Memory B cell (primary cell): ENCODE data around the gene SOAT2.

Source experiments
- ATAC-seq: fragments of 150-1000 bp; cut with Tn5 transposase; 2 replicates; pipeline ENCODE4 v1.10.0; 2021; ENCODE audit warnings: low read depth, mild to moderate bottlenecking, moderate library complexity
- DNase-seq, 2 donors: peaks; one replicate each; pipeline ENCODE4 v3.0.0; 2022; ENCODE audit warnings: low spot score in 2 of 2
- H3K27ac Mint-ChIP-seq: one replicate; pipeline ENCODE4 v1.8.0; 2022; ENCODE audit warnings: mild to moderate bottlenecking, moderate library complexity, mixed read lengths
- H3K27me3 Mint-ChIP-seq: one replicate; pipeline ENCODE4 v1.8.0; 2022; ENCODE audit warnings: mixed read lengths
- H3K36me3 Mint-ChIP-seq: one replicate; pipeline ENCODE4 v1.8.0; 2022; ENCODE audit warnings: mild to moderate bottlenecking, mixed read lengths
- H3K4me1 Mint-ChIP-seq: one replicate; pipeline ENCODE4 v1.8.0; 2022; ENCODE audit warnings: mixed read lengths
- H3K4me3 Mint-ChIP-seq: one replicate; pipeline ENCODE4 v1.8.0; 2022; ENCODE audit warnings: mild to moderate bottlenecking, moderate library complexity, mixed read lengths
- H3K9me3 Mint-ChIP-seq: one replicate; pipeline ENCODE4 v1.8.0; 2022; ENCODE audit warnings: mixed read lengths

The SOAT2 gene, protein sequence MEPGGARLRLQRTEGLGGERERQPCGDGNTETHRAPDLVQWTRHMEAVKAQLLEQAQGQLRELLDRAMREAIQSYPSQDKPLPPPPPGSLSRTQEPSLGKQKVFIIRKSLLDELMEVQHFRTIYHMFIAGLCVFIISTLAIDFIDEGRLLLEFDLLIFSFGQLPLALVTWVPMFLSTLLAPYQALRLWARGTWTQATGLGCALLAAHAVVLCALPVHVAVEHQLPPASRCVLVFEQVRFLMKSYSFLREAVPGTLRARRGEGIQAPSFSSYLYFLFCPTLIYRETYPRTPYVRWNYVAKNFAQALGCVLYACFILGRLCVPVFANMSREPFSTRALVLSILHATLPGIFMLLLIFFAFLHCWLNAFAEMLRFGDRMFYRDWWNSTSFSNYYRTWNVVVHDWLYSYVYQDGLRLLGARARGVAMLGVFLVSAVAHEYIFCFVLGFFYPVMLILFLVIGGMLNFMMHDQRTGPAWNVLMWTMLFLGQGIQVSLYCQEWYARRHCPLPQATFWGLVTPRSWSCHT

DNA sequence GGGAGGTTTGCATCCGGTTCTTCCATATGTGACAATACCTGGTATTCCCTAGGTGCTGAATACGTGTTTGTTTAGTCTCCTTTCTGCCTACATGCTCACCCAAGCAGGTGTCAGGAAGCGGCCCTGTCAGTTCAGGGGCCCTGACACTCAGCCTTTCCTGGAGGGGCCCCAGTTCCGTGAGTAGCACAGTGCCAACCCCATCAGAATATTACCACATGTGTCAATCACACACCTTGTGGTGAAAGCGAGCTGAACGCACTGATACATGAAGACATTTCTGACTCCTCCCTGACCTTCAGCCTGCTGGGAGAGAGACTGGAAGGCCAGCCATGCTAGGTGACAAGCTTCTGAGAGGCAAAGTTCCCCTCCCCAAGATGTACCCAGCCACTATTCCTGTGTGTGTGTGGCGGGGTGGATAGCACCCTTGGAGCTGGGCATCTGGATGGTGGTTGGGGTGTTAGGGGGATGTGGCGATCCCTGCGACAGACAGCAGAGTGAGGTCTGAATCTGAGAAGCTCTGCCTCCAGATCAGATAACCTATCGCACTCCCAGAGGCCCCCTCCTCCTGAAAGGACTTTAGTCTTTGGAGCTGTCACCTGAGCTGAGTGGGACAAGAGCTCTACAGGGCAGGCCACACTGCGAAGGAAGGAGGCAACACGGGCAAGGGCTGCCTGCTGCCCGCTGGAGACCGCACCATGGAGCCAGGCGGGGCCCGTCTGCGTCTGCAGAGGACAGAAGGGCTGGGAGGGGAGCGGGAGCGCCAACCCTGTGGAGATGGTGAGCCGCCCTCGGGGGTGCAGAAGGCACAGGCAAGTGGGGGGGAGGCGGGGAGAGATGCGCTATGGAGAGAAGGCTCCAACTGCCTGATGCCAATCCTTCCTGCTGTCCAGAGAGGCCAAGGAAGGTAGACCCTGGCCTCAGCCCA, at the start of gene SOAT2:
TSS of gene SOAT2 (plus strand) at position 604 of the 925 bp plus-strand sequence. CDS start at position 696, 92 bp downstream.
- no peaks in the 10 kb centered on the region for H3K9me3 Mint-ChIP-seq
- DNase-seq (no peak), ATAC-seq (peak; percentile 64)
- no peaks in the 10 kb centered on the region for H3K36me3 Mint-ChIP-seq
- H3K4me1 Mint-ChIP-seq = peaks cover 31% of the 10 kb centered on the region
- no peak within 1 kb of the TSS for H3K27ac Mint-ChIP-seq
- no peak within 1 kb of the TSS for H3K4me3 Mint-ChIP-seq
- no peaks in the 10 kb centered on the region for H3K27me3 Mint-ChIP-seq

- Mint-ChIP-seq H3K36me3 (no peaks in the 10 kb centered on the region), H3K9me3 (no peaks in the 10 kb centered on the region), H3K4me1 (peaks cover 10% of the 10 kb centered on the region), H3K27me3 (peaks cover 2% of the 10 kb centered on the region), H3K27ac (peak overlapping the region; percentile 93), H3K4me3 (peak overlapping the region; percentile 98)
- peak; percentile 90 to 91 for DNase-seq
- peak; percentile 92 for ATAC-seq
Measured at GRCh38 chr12:53054112-53054878, 49.0 kb upstream of the SOAT2 start.

- DNase-seq (no peak), ATAC-seq (no peak)
- no peaks in the 10 kb centered on the region for H3K9me3 Mint-ChIP-seq
- H3K27me3 Mint-ChIP-seq = peaks cover 4% of the 10 kb centered on the region
- peaks cover 10% of the 10 kb centered on the region for H3K4me1 Mint-ChIP-seq
- H3K36me3 Mint-ChIP-seq = no peaks in the 10 kb centered on the region
- peak overlapping the region; percentile 28 for H3K4me3 Mint-ChIP-seq
- no peak overlapping the region for H3K27ac Mint-ChIP-seq
Measured at GRCh38 chr12:53055471-53056266, 47.6 kb upstream of the SOAT2 start.

DNA sequence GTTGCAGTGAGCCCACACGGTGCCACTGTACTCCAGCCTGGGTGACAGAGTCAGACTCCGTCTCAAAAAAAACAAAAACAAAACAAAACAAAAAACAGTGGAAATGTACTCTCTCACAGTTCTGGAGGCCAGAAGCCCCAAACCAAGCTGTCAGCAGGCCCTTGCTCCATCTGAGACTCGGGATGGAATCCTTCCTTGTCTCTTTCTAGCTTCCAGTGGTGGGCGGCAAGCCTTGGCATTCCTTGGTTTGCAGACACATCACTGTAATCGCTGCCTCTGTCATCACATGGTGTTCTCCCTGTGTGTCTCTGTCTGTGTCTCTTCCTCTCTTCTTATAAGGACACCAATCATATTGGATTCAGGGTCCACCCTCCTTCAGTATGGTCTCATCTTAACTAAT, 47.0 kb upstream of the SOAT2 start:
- Mint-ChIP-seq H3K27me3 (peaks cover 4% of the 10 kb centered on the region), H3K27ac (no peak overlapping the region), H3K4me3 (no peak overlapping the region), H3K36me3 (no peaks in the 10 kb centered on the region), H3K4me1 (peaks cover 10% of the 10 kb centered on the region), H3K9me3 (no peaks in the 10 kb centered on the region)
- DNase-seq = no peak
- no peak for ATAC-seq

DNA sequence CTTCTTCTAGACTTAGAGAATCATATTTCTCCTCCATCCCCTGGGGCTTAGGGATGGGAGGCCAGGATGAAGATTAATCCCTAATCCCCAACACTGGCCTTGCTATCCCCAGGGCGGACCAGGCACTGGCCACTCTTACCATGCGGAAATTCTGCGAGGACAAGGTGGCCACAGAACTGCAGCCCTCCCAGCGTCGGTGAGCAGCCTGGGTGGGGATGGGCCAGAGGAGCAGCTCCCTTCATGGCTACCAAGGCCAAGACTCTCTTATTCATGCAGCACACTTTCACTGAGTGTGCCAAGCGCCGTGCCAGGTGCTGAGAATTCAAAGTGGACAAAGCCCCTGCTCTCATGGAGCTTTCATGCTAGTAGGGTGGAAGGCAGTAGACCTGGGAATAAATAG, 46.4 kb upstream of the SOAT2 start:
- no peak for DNase-seq
- Mint-ChIP-seq H3K36me3 (no peaks in the 10 kb centered on the region), H3K27ac (no peak overlapping the region), H3K4me1 (peaks cover 10% of the 10 kb centered on the region), H3K27me3 (peaks cover 4% of the 10 kb centered on the region), H3K4me3 (no peak overlapping the region), H3K9me3 (no peaks in the 10 kb centered on the region)
- no peak for ATAC-seq

DNA sequence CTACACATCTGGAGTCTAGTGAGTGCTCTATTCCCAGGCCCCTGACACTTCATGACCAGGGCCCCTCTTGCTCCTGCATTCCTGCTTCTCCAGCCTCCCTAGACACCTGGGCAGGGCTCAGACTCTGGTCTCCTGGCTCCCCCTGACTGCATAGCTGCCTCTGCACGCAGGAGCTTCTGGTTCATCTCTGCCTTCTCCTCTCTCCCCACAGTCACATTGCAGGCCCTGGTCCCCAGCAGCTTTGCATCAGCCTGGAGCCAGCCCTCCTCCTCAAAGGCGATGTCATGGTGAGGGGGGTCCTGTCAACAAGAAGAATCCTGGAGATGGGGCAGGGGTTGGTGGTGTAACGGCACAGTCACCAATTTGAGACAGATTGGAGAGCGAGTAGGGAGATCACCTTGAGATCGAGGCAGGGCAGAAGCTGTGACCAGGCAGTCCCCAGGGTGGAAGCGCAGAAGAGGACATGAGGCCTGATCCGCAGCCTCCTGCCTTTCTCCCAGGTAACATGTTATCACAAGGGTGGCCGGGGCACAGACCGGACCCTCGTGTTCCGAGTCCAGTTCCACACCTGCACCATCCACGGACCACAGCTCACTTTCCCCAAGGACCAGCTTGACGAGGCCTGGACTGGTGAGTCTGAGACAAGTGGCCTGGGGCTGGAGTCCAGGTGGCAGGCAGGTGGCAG, 45.3 kb upstream of the SOAT2 start:
- Mint-ChIP-seq H3K4me3 (no peak overlapping the region), H3K27me3 (peaks cover 4% of the 10 kb centered on the region), H3K4me1 (peaks cover 10% of the 10 kb centered on the region), H3K27ac (no peak overlapping the region), H3K36me3 (no peaks in the 10 kb centered on the region), H3K9me3 (no peaks in the 10 kb centered on the region)
- ATAC-seq = no peak
- no peak for DNase-seq

DNA sequence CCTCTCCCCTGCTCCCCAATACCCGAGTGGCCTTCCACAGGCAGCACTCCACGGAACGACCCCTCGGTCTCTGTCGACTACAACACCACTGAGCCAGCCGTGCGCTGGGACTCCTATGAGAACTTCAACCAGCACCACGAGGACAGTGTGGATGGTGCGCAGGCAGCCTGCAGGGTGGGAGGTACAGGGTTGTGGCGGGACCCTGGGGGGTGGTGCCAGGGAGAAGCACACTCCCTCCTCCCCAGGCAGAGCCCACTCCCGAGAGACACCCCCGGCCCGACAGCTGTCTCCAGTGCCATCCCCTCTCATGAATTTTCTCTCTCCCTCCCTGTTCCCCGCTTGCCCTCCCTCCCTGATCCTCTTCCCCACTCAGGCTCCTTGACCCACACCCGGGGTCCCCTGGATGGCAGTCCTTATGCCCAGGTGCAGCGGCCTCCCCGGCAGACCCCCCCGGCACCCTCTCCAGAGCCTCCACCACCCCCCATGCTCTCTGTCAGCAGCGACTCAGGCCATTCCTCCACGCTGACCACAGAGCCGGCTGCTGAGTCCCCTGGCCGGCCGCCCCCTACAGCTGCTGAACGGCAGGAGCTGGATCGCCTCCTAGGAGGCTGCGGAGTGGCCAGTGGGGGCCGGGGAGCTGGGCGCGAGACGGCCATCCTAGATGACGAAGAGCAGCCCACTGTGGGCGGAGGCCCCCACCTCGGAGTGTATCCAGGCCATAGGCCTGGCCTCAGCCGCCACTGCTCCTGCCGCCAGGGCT, 44.4 kb upstream of the SOAT2 start:
- H3K4me3 Mint-ChIP-seq = no peak overlapping the region
- ATAC-seq (no peak), DNase-seq (no peak)
- H3K9me3 Mint-ChIP-seq = no peaks in the 10 kb centered on the region
- peaks cover 4% of the 10 kb centered on the region for H3K27me3 Mint-ChIP-seq
- H3K4me1 Mint-ChIP-seq = peaks cover 6% of the 10 kb centered on the region
- H3K36me3 Mint-ChIP-seq = peaks cover 2% of the 10 kb centered on the region
- H3K27ac Mint-ChIP-seq = no peak overlapping the region

GRCh38 chr12:53059434-53060063, 43.7 kb upstream of the SOAT2 start:
- H3K27me3 Mint-ChIP-seq = peaks cover 4% of the 10 kb centered on the region
- no peak overlapping the region for H3K27ac Mint-ChIP-seq
- no peak overlapping the region for H3K4me3 Mint-ChIP-seq
- DNase-seq (no peak), ATAC-seq (no peak)
- no peaks in the 10 kb centered on the region for H3K9me3 Mint-ChIP-seq
- peaks cover 4% of the 10 kb centered on the region for H3K36me3 Mint-ChIP-seq
- H3K4me1 Mint-ChIP-seq = no peaks in the 10 kb centered on the region

GRCh38 chr12:53060064-53060720, 43.1 kb upstream of the SOAT2 start:
- no peak overlapping the region for H3K4me3 Mint-ChIP-seq
- H3K27me3 Mint-ChIP-seq = peaks cover 4% of the 10 kb centered on the region
- H3K9me3 Mint-ChIP-seq = no peaks in the 10 kb centered on the region
- ATAC-seq = no peak
- peaks cover 9% of the 10 kb centered on the region for H3K36me3 Mint-ChIP-seq
- H3K4me1 Mint-ChIP-seq = no peaks in the 10 kb centered on the region
- H3K27ac Mint-ChIP-seq = no peak overlapping the region
- no peak for DNase-seq

GRCh38 chr12:53060721-53061276, 42.5 kb upstream of the SOAT2 start:
- no peak overlapping the region for H3K4me3 Mint-ChIP-seq
- H3K4me1 Mint-ChIP-seq = no peaks in the 10 kb centered on the region
- peaks cover 4% of the 10 kb centered on the region for H3K27me3 Mint-ChIP-seq
- no peaks in the 10 kb centered on the region for H3K9me3 Mint-ChIP-seq
- ATAC-seq (no peak), DNase-seq (no peak)
- H3K27ac Mint-ChIP-seq = no peak overlapping the region
- H3K36me3 Mint-ChIP-seq = peaks cover 11% of the 10 kb centered on the region

DNA sequence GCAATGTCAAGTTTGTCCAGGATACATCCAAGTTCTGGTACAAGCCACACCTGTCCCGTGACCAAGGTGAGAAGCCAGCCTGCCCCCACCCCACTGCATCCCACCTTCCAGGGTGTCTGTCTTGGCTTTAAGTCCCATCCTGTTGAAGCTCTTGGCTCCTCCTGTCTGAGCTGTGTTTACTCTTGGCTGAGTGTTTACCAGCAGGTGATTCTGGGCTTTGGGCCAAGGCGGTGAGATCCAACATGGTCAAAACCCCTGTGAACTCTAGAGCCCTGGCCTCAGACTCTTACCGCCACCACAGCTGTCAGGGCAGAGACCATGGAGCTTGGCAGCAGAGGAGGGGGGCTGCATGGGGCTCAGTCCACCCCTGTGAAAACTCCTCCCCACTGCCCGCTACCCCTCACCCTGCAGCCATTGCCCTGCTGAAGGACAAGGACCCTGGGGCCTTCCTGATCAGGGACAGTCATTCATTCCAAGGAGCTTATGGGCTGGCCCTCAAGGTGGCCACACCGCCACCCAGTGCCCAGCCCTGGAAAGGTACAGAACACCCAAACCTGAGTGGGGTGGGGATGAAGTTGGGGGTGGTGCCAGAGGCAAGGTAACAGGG, 41.8 kb upstream of the SOAT2 start:
- Mint-ChIP-seq H3K9me3 (no peaks in the 10 kb centered on the region), H3K36me3 (peaks cover 14% of the 10 kb centered on the region), H3K27me3 (peaks cover 4% of the 10 kb centered on the region), H3K4me1 (peaks cover 2% of the 10 kb centered on the region), H3K4me3 (no peak overlapping the region), H3K27ac (no peak overlapping the region)
- DNase-seq (no peak), ATAC-seq (no peak)
